ENCODE data around the gene PHRF1.

PHRF1 gene

GRCh38 chr11:556662-557256 is 19.5 kb upstream of the PHRF1 start:
- in situ Hi-C loops (cut with MboI; ENCODE audit: low sequenced_read_pairs): no loop called here

- in situ Hi-C loops (cut with MboI; ENCODE audit: low sequenced_read_pairs): no loop called here
Measured at GRCh38 chr11:557328-558132, 18.7 kb upstream of the PHRF1 start.

DNA sequence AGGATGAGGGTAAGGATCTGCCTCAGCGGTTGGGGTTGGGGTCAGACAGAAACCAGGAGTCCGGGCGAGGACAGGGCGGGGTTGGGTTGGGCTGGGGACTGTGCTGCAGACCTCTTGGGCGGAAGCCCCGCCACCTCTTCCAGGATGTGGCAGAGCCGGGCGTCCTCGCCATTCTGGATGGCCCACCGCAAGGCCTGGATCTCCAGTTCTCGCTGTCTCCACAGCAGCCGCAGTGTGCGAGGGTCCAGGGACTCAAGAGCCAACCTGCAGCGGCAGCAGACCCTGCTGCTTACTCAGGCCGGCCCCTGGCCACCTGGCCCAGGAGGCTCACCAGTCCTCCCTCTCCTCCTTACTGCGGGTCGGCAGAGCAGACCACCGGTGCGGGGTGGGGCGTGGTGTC is 17.8 kb upstream of the PHRF1 start:
- in situ Hi-C loops (cut with MboI; ENCODE audit: low sequenced_read_pairs): no loop called here

- in situ Hi-C loops (cut with MboI; ENCODE audit: low sequenced_read_pairs): no loop called here
Measured at GRCh38 chr11:559020-559620, 17.1 kb upstream of the PHRF1 start.

DNA sequence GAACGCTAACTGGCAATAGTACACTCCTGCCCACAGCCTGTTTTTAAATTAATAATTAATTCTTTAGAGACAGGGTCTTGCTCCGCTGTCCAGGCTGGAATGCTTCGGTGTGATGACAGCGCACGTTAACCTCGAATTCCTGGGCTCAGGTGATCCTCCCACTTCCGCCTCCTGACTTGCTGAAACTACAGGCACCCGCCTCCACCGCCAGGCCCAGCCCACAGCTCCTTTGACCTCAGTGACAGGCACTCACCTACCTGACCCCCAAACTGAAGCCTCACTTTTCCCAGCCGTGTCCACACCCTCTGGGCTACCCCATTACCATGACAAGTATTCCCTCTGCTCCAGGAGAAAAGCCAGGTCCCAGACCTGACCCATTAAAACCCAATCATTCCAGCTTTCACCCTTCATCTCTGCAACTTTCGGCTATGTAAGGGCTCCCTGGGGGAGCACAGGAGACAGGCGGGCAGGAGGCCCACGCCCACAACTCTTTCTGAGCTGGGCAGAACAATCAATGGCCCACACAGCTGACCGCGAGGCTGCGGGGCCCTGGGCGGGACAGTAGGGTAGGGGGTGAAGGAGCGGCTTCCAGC is 16.5 kb upstream of the PHRF1 start:
- in situ Hi-C loops (cut with MboI; ENCODE audit: low sequenced_read_pairs): no loop called here

- in situ Hi-C loops (cut with MboI; ENCODE audit: low sequenced_read_pairs): no loop called here
Measured at GRCh38 chr11:560305-561147, 15.7 kb upstream of the PHRF1 start, which contains the start of the genes LMNTD2 and RASSF7. LMNTD2 (minus strand) TSS chr11:560738; CDS start chr11:560716, 22 bp downstream. RASSF7 (plus strand) TSS chr11:560970; CDS start chr11:561769, 799 bp downstream.

DNA sequence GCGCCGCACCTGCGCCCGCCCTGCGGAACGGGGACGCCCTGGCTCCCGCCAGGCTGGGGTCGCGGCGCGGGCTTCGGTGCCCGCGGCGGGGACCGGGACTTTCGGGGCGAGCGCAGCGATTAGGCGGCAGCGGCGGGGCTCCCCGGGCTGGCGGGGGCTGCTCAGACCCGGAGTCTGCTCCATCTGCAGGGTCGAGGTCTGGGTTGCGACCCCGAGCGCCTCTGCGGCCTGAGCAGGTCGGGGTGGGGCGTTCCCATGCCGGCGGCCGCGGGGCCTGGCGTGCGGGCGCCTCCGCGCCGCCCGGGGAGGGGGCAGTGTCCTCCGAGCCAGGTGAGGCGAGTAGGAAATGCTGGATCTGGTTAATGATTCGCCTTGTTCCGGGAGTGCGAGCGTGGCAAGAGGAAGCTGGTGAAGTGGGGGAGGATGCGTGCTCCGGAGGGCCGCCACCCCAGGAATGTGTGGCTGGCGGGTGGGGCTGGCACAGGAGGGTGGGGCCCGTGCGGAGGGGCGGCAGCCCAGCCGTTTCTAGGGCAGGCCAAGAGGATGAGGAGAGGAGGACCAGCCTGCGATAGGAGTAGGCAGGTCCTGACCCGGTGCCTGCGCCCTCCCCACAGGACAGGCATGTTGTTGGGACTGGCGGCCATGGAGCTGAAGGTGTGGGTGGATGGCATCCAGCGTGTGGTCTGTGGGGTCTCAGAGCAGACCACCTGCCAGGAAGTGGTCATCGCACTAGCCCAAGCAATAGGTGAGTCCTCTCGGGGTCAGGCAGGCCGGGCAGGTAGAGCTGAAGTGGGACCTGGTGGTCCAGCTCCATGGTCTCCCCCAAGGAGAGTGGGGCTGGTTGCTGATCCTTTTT is 14.9 kb upstream of the PHRF1 start:
- in situ Hi-C loops (cut with MboI; ENCODE audit: low sequenced_read_pairs): no loop called here

GRCh38 chr11:562046-562645 is 14.1 kb upstream of the PHRF1 start:
- in situ Hi-C loops (cut with MboI; ENCODE audit: low sequenced_read_pairs): no loop called here

- in situ Hi-C loops (cut with MboI; ENCODE audit: low sequenced_read_pairs): no loop called here
Measured at GRCh38 chr11:563066-563811, 13.0 kb upstream of the PHRF1 start.

DNA sequence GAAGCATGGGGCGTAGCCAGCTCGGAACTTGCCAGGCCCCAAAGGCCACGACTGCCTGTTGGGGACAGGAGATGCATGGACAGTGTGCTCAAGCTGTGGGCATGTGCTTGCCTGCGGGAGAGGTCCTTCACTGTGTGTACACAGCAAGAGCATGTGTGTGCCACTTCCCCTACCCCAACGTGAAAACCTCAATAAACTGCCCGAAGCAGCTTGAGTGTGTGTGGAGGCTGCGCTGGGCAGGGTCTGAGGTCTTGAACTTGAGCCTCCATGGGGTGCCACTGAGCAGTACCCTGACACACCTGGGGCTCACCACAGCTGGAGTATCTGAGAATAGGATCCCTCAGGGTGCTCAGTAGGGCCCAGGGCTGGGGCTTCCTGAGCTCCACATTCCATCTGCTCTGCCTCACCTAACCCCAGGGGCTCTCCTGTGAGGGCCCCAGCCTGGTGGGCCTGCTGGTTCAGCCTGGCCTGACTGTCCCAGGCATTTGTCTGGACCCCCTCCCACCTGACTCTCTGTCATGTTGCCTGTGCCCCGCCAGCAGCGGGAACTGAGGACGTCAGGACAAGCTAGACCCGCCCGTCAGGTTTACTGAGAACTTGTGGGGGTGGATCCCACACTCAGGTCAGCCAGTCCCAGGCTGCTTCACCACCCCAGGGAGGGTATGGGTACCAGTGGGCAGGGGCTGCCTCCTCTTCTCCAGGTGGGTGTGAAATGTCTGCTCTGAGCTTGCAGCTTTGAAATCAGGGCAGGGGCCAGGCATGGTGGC is 12.3 kb upstream of the PHRF1 start:
- in situ Hi-C loops (cut with MboI; ENCODE audit: low sequenced_read_pairs): no loop called here

DNA sequence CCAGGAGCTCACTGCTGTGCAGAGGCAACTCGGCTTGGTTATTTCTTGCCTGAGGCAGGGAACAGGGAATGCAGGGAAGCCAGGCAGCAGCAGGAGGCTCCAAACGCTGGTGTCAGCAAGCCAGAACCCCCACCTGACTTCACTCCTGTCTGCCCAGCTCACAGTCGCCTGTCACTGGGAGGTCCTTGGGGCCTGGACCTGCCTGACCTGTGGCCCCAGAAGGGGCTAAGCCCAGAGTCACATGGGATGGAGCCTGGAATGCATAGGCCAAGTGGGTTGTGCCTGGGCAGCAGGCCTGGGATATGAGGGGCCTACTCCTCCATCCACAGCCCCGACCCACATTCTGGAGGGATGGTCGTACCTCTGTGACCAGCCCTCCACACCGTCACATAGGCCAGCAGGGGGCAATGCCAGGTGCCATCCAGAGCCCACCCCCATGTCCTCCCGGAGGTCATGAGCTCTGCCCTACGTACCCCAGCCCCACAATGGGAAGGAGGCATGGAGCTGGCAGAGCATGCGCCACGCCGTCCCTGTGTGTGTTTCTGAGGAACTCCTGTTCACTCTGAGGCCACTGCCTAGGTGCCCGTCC is 10.3 kb upstream of the PHRF1 start:
- in situ Hi-C loops (cut with MboI; ENCODE audit: low sequenced_read_pairs): no loop called here

DNA sequence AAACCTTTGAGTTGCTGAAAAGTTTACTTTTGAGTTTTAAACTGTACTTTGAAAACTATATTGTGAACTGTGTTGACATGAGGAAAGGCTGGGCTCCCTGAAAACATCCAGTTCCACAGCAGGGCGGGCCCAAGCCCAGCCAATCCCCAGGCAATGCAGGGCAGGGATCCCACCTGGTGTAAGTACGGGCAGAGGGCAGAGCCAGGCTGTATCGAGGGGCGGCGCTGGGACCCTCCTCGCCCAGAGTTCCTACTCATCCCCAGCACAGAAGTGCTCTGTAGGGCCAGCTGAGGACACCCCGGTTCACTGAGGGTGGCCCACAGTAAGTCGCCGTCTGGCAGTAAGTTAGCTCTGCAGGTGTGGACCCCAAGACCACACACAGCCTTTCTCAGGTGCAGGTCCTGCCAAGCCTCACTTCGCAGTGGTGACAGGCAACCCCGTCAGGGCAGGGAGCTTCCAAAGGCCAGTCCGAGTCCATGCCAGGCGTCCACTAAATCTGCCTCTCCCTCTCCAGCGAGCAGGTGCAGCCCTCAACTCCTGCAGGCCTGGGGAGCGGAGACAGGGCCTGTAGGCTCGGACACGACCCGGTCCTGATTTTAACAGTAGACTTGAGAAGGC is 9.2 kb upstream of the PHRF1 start:
- in situ Hi-C loops (cut with MboI; ENCODE audit: low sequenced_read_pairs): no loop called here

GRCh38 chr11:567629-568292 is 8.5 kb upstream of the PHRF1 start:
- in situ Hi-C loops (cut with MboI; ENCODE audit: low sequenced_read_pairs): no loop called here

- in situ Hi-C loops (cut with MboI; ENCODE audit: low sequenced_read_pairs): no loop called here
Measured at GRCh38 chr11:568306-569157, 7.7 kb upstream of the PHRF1 start.

- in situ Hi-C loops (cut with MboI; ENCODE audit: low sequenced_read_pairs): no loop called here
Measured at GRCh38 chr11:569158-569885, 6.9 kb upstream of the PHRF1 start.
